HG03139 (cell line): ENCODE measurements around the gene RIPK1.
"Not testable (repeated sequence)": the region's sequence is repeated elsewhere in the genome, so short reads cannot be mapped to it uniquely, and the experiment has no call there.

Experiments
- ATAC-seq: cut with Tn5 transposase; IDR thresholded peaks from one replicate; pipeline ENCODE4 v1.9.1; 2021; ENCODE audit not compliant: unreplicated experiment

RIPK1 gene

GRCh38 chr6:3133515-3133914 lies 65.2 kb downstream of the RIPK1 start:
- no peak for ATAC-seq

GRCh38 chr6:3135668-3136291 lies 67.5 kb downstream of the RIPK1 start:
- no peak for ATAC-seq

- ATAC-seq: no peak
Observed at GRCh38 chr6:3136292-3137011, 68.2 kb downstream of the RIPK1 start.

DNA sequence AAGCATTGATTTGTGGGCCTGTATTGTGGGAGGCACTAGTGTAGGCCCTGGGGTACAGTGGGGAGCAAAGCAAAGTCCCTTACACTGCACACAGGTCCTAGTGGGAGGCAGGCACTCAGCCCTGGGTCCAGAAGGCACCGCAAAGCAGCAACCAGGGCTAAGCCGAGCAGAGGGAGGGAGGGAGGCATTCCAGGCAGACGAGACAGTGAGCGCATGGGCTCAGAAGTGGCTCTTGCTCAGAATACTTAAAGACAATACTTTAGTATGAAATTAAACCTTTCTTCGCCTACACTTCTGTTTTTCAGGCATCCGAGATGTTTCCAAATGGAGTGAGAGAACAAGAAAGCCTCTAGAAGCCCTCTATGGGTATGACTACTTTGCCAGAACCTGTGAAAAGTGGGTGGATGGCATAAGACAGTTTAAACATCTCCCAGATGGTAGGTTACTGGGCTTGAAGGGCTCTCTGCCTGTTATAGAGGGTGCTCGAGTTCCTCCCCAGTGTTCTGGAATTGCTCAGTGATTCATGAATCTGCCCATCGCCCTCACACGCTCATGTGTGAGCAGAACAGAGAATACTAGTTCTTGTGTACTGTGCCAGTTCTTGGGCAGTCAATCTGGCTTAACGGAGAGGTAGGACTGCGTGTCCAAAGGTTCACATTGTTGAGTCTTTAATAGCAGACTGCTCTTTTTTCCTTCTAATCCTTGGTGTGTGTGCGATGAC lies 68.9 kb downstream of the RIPK1 start:
- no peak for ATAC-seq

DNA sequence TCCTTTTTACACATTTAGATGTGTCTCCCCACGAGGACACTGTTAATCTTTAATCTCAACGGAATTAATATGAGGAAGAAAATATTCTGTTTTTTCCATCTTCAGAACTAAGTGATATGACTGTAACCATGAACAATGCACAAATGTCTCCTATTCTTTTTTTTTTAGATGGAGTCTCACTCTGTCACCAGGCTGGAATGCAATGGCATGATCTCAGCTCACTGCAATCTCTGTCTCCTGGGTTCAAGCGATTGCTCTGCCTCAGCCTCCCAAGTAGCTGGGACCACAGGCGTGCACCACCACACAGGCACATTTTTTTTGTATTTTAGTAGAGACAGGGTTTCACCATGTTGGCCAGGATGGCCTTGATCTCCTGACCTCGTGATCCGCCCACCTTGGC lies 69.6 kb downstream of the RIPK1 start:
- not testable (repeated sequence) for ATAC-seq

DNA sequence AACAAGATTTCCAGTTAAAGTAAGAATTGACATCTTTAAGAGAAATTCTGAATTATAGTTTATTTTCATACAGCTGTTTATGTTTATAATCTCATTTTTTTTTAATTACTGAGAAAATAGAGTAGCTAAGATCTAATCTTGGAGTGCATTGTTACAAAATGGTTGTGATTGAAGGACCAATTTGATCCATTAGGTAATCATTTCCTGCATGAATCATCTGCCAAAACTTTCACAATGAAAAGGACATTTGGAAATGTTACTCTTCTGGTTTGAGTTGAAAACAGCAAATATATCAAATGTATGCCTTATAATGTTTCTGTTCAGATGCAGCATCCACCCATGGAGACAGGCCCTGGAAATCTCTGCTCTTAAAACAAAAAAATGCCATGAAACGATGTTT lies 70.0 kb downstream of the RIPK1 start:
- ATAC-seq: no peak

DNA sequence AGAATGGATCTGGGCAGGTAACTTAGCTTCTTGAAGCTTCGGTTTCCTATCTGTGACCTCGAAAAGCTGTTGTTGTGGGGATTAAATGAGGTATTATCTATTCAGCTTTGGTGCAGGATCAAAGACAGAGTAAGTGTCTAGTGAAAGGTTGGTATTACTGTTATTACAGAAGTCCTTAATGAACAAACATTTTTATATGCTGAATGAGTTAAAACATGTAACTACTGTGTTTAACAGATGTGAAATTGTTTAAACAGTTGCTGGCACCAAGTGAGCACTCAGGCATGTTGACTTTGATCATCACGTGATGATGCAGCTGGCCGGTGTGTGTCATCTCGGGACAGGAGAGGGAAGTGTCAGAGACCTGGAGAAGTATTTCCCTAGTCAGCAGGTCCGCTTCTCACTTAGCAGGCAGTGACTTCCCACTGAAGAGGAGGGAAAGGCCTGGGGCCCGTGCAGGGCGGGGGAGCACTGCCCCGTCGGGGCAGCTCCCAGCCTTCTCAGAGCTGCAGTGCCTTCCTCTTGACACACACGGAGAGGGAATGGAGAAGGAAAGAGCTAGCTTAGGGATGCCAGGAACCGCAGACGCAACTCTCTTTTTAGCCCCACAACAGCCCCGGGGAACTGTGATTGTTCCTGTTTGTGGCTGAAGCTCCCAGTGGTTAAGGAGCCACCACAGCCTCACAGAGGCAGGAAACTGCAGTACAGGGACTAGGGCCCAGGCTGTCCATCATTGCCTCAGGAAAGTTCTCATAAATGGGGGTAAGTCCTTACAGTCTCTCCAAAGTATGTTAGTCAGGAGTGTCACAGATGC lies 71.0 kb downstream of the RIPK1 start:
- no peak for ATAC-seq

GRCh38 chr6:3140201-3140600 lies 71.9 kb downstream of the RIPK1 start:
- no peak for ATAC-seq

- ATAC-seq: no peak
Observed at GRCh38 chr6:3142536-3142935, 74.2 kb downstream of the RIPK1 start.

DNA sequence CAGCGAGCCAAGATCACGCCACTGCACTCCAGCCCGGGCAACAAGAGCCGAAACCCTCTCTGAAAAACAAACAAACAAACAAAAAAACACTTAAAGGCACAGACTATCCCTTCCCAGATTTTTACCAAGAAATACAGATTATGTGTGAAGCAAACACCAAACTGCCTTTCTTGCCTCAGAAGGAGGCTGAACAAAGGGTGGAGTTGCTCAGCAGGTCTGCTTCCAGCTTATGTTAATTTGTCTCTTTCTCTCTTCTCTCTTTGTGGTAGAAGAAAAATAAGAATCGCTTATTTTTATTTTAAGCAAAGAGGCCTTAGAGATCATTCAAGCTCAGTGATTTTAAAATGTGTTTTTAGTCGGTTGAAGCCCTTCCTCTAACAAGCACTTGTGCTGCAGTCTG lies 74.9 kb downstream of the RIPK1 start:
- ATAC-seq: no peak

DNA sequence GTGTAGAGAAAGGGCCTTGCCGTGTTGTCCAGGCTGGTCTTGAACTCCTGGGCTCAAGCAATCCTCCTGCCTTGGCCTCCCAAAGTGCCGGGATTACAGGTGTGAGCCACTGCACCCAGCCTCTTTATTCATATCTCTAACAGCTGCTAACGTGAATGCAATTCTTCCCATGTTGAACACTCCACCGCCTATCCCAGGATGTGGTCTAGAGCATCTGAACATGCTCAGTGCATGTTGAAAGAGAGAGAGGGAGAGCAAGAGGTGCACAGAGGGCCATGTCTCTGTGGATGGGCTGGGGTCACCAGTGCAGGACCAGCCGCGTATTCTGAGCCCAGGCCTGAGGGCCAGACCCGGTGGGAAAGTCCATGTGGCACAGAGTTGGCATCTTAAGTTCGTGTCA lies 76.3 kb downstream of the RIPK1 start:
- no peak for ATAC-seq

- no peak for ATAC-seq
Observed at GRCh38 chr6:3147914-3148757, 79.8 kb downstream of the RIPK1 start.

DNA sequence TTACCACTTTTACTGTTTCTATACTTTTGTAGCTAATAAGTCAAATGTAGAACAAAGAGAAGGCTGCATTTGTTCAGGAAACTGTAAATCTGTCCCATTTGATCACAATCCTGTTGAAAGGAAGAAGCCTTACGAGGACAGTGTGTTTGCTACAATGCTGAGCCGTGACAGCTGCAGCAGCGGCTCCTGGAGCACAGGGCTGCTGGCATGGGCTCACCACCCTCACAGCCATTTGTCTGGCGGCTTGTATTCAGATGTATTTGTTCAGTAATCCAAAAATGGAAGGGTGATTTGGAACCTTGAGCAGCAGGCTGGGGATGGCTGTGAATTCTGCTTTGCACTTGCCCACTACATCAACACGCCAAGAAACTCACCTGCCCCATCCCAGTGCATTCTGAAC lies 83.4 kb downstream of the RIPK1 start:
- ATAC-seq: no peak

DNA sequence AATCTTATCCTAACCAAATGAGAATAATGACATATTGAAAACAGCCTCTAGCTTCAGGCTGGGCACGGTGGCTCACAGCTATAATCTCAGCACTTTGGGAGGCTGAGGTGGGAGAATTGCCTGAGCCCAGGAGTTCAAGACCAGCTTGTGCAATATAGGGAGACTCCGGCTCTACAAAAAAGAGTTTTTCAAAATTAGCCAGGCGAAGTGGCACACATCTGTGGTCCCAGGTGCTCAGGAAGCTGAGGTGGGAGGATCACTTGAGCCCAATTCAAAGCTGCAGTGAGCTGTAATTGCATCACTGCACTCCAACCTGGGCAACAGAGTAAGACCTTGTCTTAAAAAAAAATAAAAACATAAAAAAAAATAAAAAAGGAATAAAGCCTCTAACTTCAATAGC lies 84.4 kb downstream of the RIPK1 start:
- ATAC-seq: no peak

DNA sequence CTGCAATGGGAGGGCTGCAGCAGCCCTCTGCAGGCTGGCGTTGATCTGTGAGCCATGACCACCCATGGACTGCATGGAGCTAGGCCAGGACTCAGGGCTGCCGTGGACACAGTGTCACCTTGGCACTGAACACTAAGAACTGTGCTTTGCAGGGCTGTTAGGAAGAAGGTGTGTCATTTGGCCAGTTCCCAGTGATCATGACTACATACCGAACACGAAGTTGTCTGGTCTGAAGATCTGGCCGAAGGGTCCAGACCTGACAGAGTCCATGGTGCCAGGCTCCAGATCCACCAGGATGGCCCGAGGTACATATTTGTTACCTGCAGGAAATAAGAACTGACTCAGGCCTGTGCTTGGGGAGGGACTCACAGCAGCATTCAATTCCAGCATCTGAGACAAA lies 87.1 kb downstream of the RIPK1 start:
- not testable (repeated sequence) for ATAC-seq

- ATAC-seq: not testable (repeated sequence)
Observed at GRCh38 chr6:3156184-3157130, 88.2 kb downstream of the RIPK1 start.

- peak; percentile 77 for ATAC-seq
Observed at GRCh38 chr6:3157131-3157933, 89.0 kb downstream of the RIPK1 start, which contains the start of gene TUBB2A. TUBB2A (minus strand) TSS chr6:3157544; CDS start chr6:3157463, 81 bp downstream.
